ENCODE results near the gene ZNRF1. TPM values are rescaled to one million over a fixed set of nuclear protein-coding genes. Genes with fewer than 3 reads are reported as not detected.

Gene ZNRF1
- total RNA-seq, 1 experiment from 2014 or later: 55.1 TPM

- H3K36me3 ChIP-seq (ENCODE audit: insufficient read depth, low read length, poor library complexity, severe bottlenecking): no peaks in the 10 kb centered on the region
- TF ChIP-seq EZH2 (IDR thresholded peaks at IDR 0.05; ENCODE audit: borderline replicate concordance, low read depth, low read length, poor library complexity, severe bottlenecking) (no peak), CTCF (conservative IDR thresholded peaks at IDR 0.05; ENCODE audit: low read depth, low read length) (no peak)
- no peaks in the 10 kb centered on the region for H3K27me3 ChIP-seq (replicated peaks; ENCODE audit: insufficient read depth, low read depth, low read length, poor library complexity)
- H3K27ac ChIP-seq (ENCODE audit: low read depth, low read length, poor library complexity, severe bottlenecking): no peak overlapping the region
- BruUV-seq (replicated peaks): no TSS peak
- H3K9me3 ChIP-seq (ENCODE audit: low read depth, low read length, poor library complexity, severe bottlenecking): no peaks in the 10 kb centered on the region
- no peak overlapping the region for H3K4me3 ChIP-seq (ENCODE audit: low read depth, low read length, poor library complexity, severe bottlenecking)
- no peak for DNase-seq (ENCODE audit: low spot score)
- ChIA-PET POLR2A (ENCODE audit: low non-redundant PET) (no interaction called here), CTCF (no interaction called here)
- peaks cover 5% of the 10 kb centered on the region for H3K4me1 ChIP-seq (ENCODE audit: insufficient read depth, low read length, poor library complexity, severe bottlenecking)
- intact Hi-C loops (cut with micrococcal nuclease; ENCODE audit: unreplicated experiment): no loop called here
Observed at GRCh38 chr16:75072239-75072947, 73.6 kb downstream of the ZNRF1 start.

- BruUV-seq (replicated peaks): no TSS peak
- TF ChIP-seq EZH2 (IDR thresholded peaks at IDR 0.05; ENCODE audit: borderline replicate concordance, low read depth, low read length, poor library complexity, severe bottlenecking) (no peak), CTCF (conservative IDR thresholded peaks at IDR 0.05; ENCODE audit: low read depth, low read length) (no peak)
- Histone ChIP-seq H3K36me3 (ENCODE audit: insufficient read depth, low read length, poor library complexity, severe bottlenecking) (no peaks in the 10 kb centered on the region), H3K27me3 (replicated peaks; ENCODE audit: insufficient read depth, low read depth, low read length, poor library complexity) (no peaks in the 10 kb centered on the region), H3K27ac (ENCODE audit: low read depth, low read length, poor library complexity, severe bottlenecking) (no peak overlapping the region), H3K4me1 (ENCODE audit: insufficient read depth, low read length, poor library complexity, severe bottlenecking) (peaks cover 5% of the 10 kb centered on the region), H3K9me3 (ENCODE audit: low read depth, low read length, poor library complexity, severe bottlenecking) (no peaks in the 10 kb centered on the region), H3K4me3 (ENCODE audit: low read depth, low read length, poor library complexity, severe bottlenecking) (no peak overlapping the region)
- CTCF ChIA-PET: no interaction called here
- POLR2A ChIA-PET (ENCODE audit: low non-redundant PET): no interaction called here
- no peak for DNase-seq (ENCODE audit: low spot score)
- intact Hi-C loops (cut with micrococcal nuclease; ENCODE audit: unreplicated experiment): no loop called here
Observed at GRCh38 chr16:75073545-75074303, 74.9 kb downstream of the ZNRF1 start.

- intact Hi-C loops (cut with micrococcal nuclease; ENCODE audit: unreplicated experiment): no loop called here
- ChIA-PET CTCF (no interaction called here), POLR2A (ENCODE audit: low non-redundant PET) (interaction anchor here (0.6 kb wide), 1 partner anchor 89 kb away, joined by 5 read pairs; the partner anchor contains the start of gene WDR59)
- Histone ChIP-seq H3K4me1 (ENCODE audit: insufficient read depth, low read length, poor library complexity, severe bottlenecking) (peaks cover 5% of the 10 kb centered on the region), H3K36me3 (ENCODE audit: insufficient read depth, low read length, poor library complexity, severe bottlenecking) (no peaks in the 10 kb centered on the region), H3K4me3 (ENCODE audit: low read depth, low read length, poor library complexity, severe bottlenecking) (no peak overlapping the region), H3K9me3 (ENCODE audit: low read depth, low read length, poor library complexity, severe bottlenecking) (no peaks in the 10 kb centered on the region), H3K27ac (ENCODE audit: low read depth, low read length, poor library complexity, severe bottlenecking) (no peak overlapping the region), H3K27me3 (replicated peaks; ENCODE audit: insufficient read depth, low read depth, low read length, poor library complexity) (no peaks in the 10 kb centered on the region)
- DNase-seq (ENCODE audit: low spot score): no peak
- TF ChIP-seq EZH2 (IDR thresholded peaks at IDR 0.05; ENCODE audit: borderline replicate concordance, low read depth, low read length, poor library complexity, severe bottlenecking) (no peak), CTCF (conservative IDR thresholded peaks at IDR 0.05; ENCODE audit: low read depth, low read length) (no peak)
- BruUV-seq (replicated peaks): no TSS peak
Observed at GRCh38 chr16:75074304-75074793, 75.5 kb downstream of the ZNRF1 start.
